ENCODE measurements around the gene TMEM151B.

TMEM151B gene

GRCh38 chr6:44263354-44264100 is 6.7 kb upstream of the TMEM151B start:
- no peak for DNase-seq

- peak in 8 of 51 donors; percentile 8 to 43 (median 24) for DNase-seq
These were observed 5.9 kb upstream of the TMEM151B start for GRCh38 chr6:44264154-44265006.

GRCh38 chr6:44265007-44265721 is 5.1 kb upstream of the TMEM151B start, which contains the start of gene NFKBIE:
NFKBIE (minus strand) TSS chr6:44265551; CDS start chr6:44265346, 205 bp downstream.
- peak; percentile 16 to 97 (median 89) for DNase-seq

GRCh38 chr6:44265722-44266233 is 4.5 kb upstream of the TMEM151B start:
- DNase-seq: no peak

GRCh38 chr6:44266347-44266746 is 3.9 kb upstream of the TMEM151B start:
- no peak for DNase-seq

- no peak for DNase-seq
These were observed 3.0 kb upstream of the TMEM151B start for GRCh38 chr6:44267252-44267651.

GRCh38 chr6:44268095-44268628 is 2.1 kb upstream of the TMEM151B start:
- peak in 33 of 51 donors; percentile 15 to 64 (median 42) for DNase-seq

- DNase-seq: no peak
These were observed 901 bp upstream of the TMEM151B start for GRCh38 chr6:44269178-44269920.

- DNase-seq: peak in 6 of 51 donors; percentile 18 to 48 (median 29)
These were observed 516 bp downstream of the TMEM151B start for GRCh38 chr6:44270526-44271405.

- no peak for DNase-seq
These were observed 1.1 kb downstream of the TMEM151B start for GRCh38 chr6:44271406-44271723.

- no peak for DNase-seq
These were observed 1.7 kb downstream of the TMEM151B start for GRCh38 chr6:44271914-44272313.

- no peak for DNase-seq
These were observed 2.3 kb downstream of the TMEM151B start for GRCh38 chr6:44272529-44272928.

- DNase-seq: no peak
These were observed 2.8 kb downstream of the TMEM151B start for GRCh38 chr6:44272999-44273566.

GRCh38 chr6:44273617-44274016 is 3.4 kb downstream of the TMEM151B start:
- no peak for DNase-seq

GRCh38 chr6:44275271-44275748 is 5.1 kb downstream of the TMEM151B start:
- no peak for DNase-seq

- no peak for DNase-seq
These were observed 5.7 kb downstream of the TMEM151B start for GRCh38 chr6:44275749-44276648.

- DNase-seq: no peak
These were observed 6.7 kb downstream of the TMEM151B start for GRCh38 chr6:44276667-44277640.

All from hypothalamus (tissue), 51 donors.